ENCODE results near the gene PASK. TPM values are rescaled to one million over a fixed set of nuclear protein-coding genes. Genes with fewer than 3 reads are reported as not detected.

The PASK gene
- total and polyA plus RNA-seq, 2 experiments from 2014 or later: 2.5 to 8.8 TPM

DNA sequence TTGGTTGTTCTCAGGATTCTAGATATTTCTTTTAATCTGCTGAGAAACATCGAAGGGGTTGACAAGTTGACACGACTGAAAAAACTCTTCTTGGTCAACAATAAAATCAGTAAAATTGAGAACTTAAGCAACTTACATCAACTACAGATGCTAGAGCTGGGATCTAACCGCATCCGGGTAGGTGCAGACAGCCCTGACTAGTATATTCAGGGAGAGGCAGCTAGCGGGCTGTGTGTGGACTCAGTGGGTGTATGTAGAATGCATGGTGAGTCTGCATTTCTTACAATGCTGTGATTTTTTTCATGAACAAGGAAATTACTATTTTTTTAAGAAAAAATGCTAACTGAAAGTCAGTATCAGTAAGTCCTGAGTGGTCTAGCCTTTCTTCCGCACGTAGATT is 11.0 kb upstream of the PASK start:
- Histone ChIP-seq H3K36me3 (replicated peaks; ENCODE audit: insufficient read depth, low read depth) (no peaks in the 10 kb centered on the region), H3K9me2 (replicated peaks; ENCODE audit: insufficient read depth) (no peaks in the 10 kb centered on the region), H2AFZ (no peak overlapping the region), H3K4me1 (ENCODE audit: insufficient read depth) (no peaks in the 10 kb centered on the region), H3K4me2 (no peak overlapping the region), H3K9me3 (ENCODE audit: low read depth) (no peaks in the 10 kb centered on the region), H3K79me2 (no peaks in the 10 kb centered on the region), H4K20me1 (ENCODE audit: insufficient read depth, poor library complexity, severe bottlenecking) (no peaks in the 10 kb centered on the region), H3K27me3 (no peaks in the 10 kb centered on the region), H3K27ac (no peak overlapping the region), H3K4me3 (no peak overlapping the region)
- DNase-seq (ENCODE audit: low spot score): no peak
- TF ChIP-seq, protein P1, sequence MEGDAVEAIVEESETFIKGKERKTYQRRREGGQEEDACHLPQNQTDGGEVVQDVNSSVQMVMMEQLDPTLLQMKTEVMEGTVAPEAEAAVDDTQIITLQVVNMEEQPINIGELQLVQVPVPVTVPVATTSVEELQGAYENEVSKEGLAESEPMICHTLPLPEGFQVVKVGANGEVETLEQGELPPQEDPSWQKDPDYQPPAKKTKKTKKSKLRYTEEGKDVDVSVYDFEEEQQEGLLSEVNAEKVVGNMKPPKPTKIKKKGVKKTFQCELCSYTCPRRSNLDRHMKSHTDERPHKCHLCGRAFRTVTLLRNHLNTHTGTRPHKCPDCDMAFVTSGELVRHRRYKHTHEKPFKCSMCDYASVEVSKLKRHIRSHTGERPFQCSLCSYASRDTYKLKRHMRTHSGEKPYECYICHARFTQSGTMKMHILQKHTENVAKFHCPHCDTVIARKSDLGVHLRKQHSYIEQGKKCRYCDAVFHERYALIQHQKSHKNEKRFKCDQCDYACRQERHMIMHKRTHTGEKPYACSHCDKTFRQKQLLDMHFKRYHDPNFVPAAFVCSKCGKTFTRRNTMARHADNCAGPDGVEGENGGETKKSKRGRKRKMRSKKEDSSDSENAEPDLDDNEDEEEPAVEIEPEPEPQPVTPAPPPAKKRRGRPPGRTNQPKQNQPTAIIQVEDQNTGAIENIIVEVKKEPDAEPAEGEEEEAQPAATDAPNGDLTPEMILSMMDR (IDR thresholded peaks at IDR 0.05; ENCODE audit: poor library complexity): no peak
- TF ChIP-seq EZH2phosphoT487 (IDR thresholded peaks at IDR 0.05; ENCODE audit: low read depth, severe bottlenecking, unreplicated experiment) (no peak), EZH2 (IDR thresholded peaks at IDR 0.05; ENCODE audit: borderline replicate concordance) (no peak)
- WGBS (ENCODE audit: low lambda C conversion rate, missing lambda C conversion rate): 96% methylated on average over 7 of the region's 7 CpGs

DNA sequence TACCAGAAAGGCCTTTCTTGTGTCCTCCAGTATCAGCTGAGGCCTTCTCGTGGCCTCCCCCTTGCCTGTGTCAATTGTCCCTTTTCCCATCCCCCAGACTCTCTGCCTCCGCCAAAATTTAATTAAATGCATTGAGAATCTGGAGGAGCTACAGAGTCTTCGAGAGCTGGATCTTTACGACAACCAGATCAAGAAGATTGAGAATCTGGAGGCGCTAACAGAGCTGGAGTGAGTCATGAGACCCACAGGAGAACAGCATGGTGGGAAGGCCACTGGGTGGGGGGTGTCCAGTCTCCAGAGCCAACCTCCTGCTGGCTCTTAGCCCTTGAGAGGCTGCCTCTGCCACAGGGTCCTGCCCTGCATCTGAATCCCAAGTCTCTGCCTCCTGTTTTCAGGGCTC is 9.8 kb upstream of the PASK start:
- no peak overlapping the region for H3K4me3 ChIP-seq
- H3K36me3 ChIP-seq (replicated peaks; ENCODE audit: insufficient read depth, low read depth): no peaks in the 10 kb centered on the region
- no peaks in the 10 kb centered on the region for H3K9me3 ChIP-seq (ENCODE audit: low read depth)
- no peaks in the 10 kb centered on the region for H3K27me3 ChIP-seq
- H3K27ac ChIP-seq: no peak overlapping the region
- H2AFZ ChIP-seq: no peak overlapping the region
- no peak overlapping the region for H3K4me2 ChIP-seq
- 92% methylated on average over 5 of the region's 5 CpGs for WGBS (ENCODE audit: low lambda C conversion rate, missing lambda C conversion rate)
- TF ChIP-seq EZH2 (IDR thresholded peaks at IDR 0.05; ENCODE audit: borderline replicate concordance): no peak
- no peak for TF ChIP-seq EZH2phosphoT487 (IDR thresholded peaks at IDR 0.05; ENCODE audit: low read depth, severe bottlenecking, unreplicated experiment)
- TF ChIP-seq, protein P1 (IDR thresholded peaks at IDR 0.05; ENCODE audit: poor library complexity): no peak
- no peaks in the 10 kb centered on the region for H3K9me2 ChIP-seq (replicated peaks; ENCODE audit: insufficient read depth)
- H3K4me1 ChIP-seq (ENCODE audit: insufficient read depth): no peaks in the 10 kb centered on the region
- no peaks in the 10 kb centered on the region for H3K79me2 ChIP-seq
- DNase-seq (ENCODE audit: low spot score): no peak
- H4K20me1 ChIP-seq (ENCODE audit: insufficient read depth, poor library complexity, severe bottlenecking): no peaks in the 10 kb centered on the region

DNA sequence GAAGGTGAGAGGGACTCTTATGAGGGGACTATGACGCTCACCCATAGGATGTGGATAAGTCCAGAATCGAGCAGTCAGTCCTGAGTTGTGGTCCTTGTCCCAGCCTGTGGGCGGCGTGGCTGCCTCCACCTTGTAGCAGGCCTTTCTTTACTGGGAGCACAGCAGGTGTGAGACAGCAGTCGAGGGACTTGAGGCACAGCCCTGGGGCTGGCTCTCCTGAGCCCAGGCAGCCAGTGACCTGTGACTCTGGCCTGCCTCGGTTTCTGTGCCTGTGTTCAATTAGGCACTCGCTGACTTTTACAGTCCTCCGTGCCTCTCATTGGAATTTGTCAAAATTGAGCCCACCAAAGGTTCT is 9.3 kb upstream of the PASK start:
- WGBS (ENCODE audit: low lambda C conversion rate, missing lambda C conversion rate): 94% methylated on average over 8 of the region's 8 CpGs
- Histone ChIP-seq H3K27me3 (no peaks in the 10 kb centered on the region), H3K27ac (no peak overlapping the region), H4K20me1 (ENCODE audit: insufficient read depth, poor library complexity, severe bottlenecking) (no peaks in the 10 kb centered on the region), H3K36me3 (replicated peaks; ENCODE audit: insufficient read depth, low read depth) (no peaks in the 10 kb centered on the region), H3K9me2 (replicated peaks; ENCODE audit: insufficient read depth) (no peaks in the 10 kb centered on the region), H3K9me3 (ENCODE audit: low read depth) (no peaks in the 10 kb centered on the region), H2AFZ (no peak overlapping the region), H3K4me2 (no peak overlapping the region), H3K4me3 (no peak overlapping the region), H3K4me1 (ENCODE audit: insufficient read depth) (no peaks in the 10 kb centered on the region), H3K79me2 (no peaks in the 10 kb centered on the region)
- DNase-seq (ENCODE audit: low spot score): no peak
- TF ChIP-seq EZH2phosphoT487 (IDR thresholded peaks at IDR 0.05; ENCODE audit: low read depth, severe bottlenecking, unreplicated experiment): no peak
- TF ChIP-seq, protein P1 (IDR thresholded peaks at IDR 0.05; ENCODE audit: poor library complexity): no peak
- no peak for TF ChIP-seq EZH2 (IDR thresholded peaks at IDR 0.05; ENCODE audit: borderline replicate concordance)

All from hepatocyte (in vitro differentiated cells).